Daoy (cell line): Measurements from ENCODE around the gene KCNIP4. TPM values are rescaled to one million over a fixed set of nuclear protein-coding genes. Genes with fewer than 3 reads are reported as not detected.

Experiments
- DNase-seq: peaks from one replicate; pipeline ENCODE4 v3.0.0-alpha.2; 2015; ENCODE audit warnings: low read depth
- total RNA-seq: library from RNA; depleted of rRNA; stranded (reverse); fragments of >200 nt; shearing (Covaris generic); gene quantifications from 2 replicates; pipeline ENCODE4 v1.2.3, GENCODE V29; 2014

KCNIP4 gene
- total RNA-seq, 1 experiment from 2014 or later: not detected

GRCh38 chr4:20960291-20960690 lies 988.3 kb downstream of the KCNIP4 start:
- DNase-seq: no peak

GRCh38 chr4:20954541-20954940 lies 994.0 kb downstream of the KCNIP4 start:
- DNase-seq: no peak

- DNase-seq: no peak
Measured at GRCh38 chr4:20944961-20945360, 1003.6 kb downstream of the KCNIP4 start.

GRCh38 chr4:20944451-20944850 lies 1004.1 kb downstream of the KCNIP4 start:
- no peak for DNase-seq

- no peak for DNase-seq
Measured at GRCh38 chr4:20938204-20938603, 1010.4 kb downstream of the KCNIP4 start.

GRCh38 chr4:20926529-20926928 lies 1022.0 kb downstream of the KCNIP4 start:
- DNase-seq: no peak

GRCh38 chr4:20925176-20925575 lies 1023.4 kb downstream of the KCNIP4 start:
- DNase-seq: no peak

- DNase-seq: no peak
Measured at GRCh38 chr4:20922962-20923361, 1025.6 kb downstream of the KCNIP4 start.

GRCh38 chr4:20916106-20916505 lies 1032.5 kb downstream of the KCNIP4 start:
- no peak for DNase-seq

GRCh38 chr4:20904966-20905365 lies 1043.6 kb downstream of the KCNIP4 start:
- no peak for DNase-seq

GRCh38 chr4:20901851-20902250 lies 1046.7 kb downstream of the KCNIP4 start:
- DNase-seq: no peak

GRCh38 chr4:20899591-20899990 lies 1049.0 kb downstream of the KCNIP4 start:
- no peak for DNase-seq

- no peak for DNase-seq
Measured at GRCh38 chr4:20895988-20896387, 1052.6 kb downstream of the KCNIP4 start.

- DNase-seq: no peak
Measured at GRCh38 chr4:20895208-20895607, 1053.4 kb downstream of the KCNIP4 start.

GRCh38 chr4:20890761-20891160 lies 1057.8 kb downstream of the KCNIP4 start:
- no peak for DNase-seq

GRCh38 chr4:20889901-20890300 lies 1058.7 kb downstream of the KCNIP4 start:
- no peak for DNase-seq

- DNase-seq: no peak
Measured at GRCh38 chr4:20883677-20884076, 1064.9 kb downstream of the KCNIP4 start.

GRCh38 chr4:20883231-20883630 lies 1065.3 kb downstream of the KCNIP4 start:
- DNase-seq: no peak

GRCh38 chr4:20882500-20882899 lies 1066.1 kb downstream of the KCNIP4 start:
- no peak for DNase-seq

- DNase-seq: no peak
Measured at GRCh38 chr4:20881658-20882057, 1066.9 kb downstream of the KCNIP4 start.

GRCh38 chr4:20878806-20879205 lies 1069.8 kb downstream of the KCNIP4 start:
- DNase-seq: no peak

GRCh38 chr4:20870436-20870835 lies 1078.1 kb downstream of the KCNIP4 start:
- no peak for DNase-seq

GRCh38 chr4:20868108-20868507 lies 1080.5 kb downstream of the KCNIP4 start:
- no peak for DNase-seq

GRCh38 chr4:20860878-20861277 lies 1087.7 kb downstream of the KCNIP4 start:
- no peak for DNase-seq
